Glomerular endothelial cell (primary cell): ENCODE results near the gene PPAN. TPM values are rescaled to one million over a fixed set of nuclear protein-coding genes. Genes with fewer than 3 reads are reported as not detected.

Source experiments
- DNase-seq: peaks from one replicate; pipeline ENCODE4 v3.0.0-alpha.2; 2011; ENCODE audit warnings: low read depth, low spot score; ENCODE audit errors: extremely low read depth
- total RNA-seq: library from RNA; depleted of rRNA; stranded (reverse); fragments of >200 nt; gene quantifications from 2 replicates; pipeline ENCODE4 v1.2.3, GENCODE V29; 2015

PPAN gene
- total RNA-seq, 1 donor from 2014 or later, result 39.6 TPM

- DNase-seq, result no peak
Measured at GRCh38 chr19:10137751-10138682, 31.9 kb downstream of the PPAN start.

- DNase-seq, result no peak
Measured at GRCh38 chr19:10138879-10139795, 33.0 kb downstream of the PPAN start.

GRCh38 chr19:10139952-10140351, 33.8 kb downstream of the PPAN start:
- DNase-seq, result no peak

- DNase-seq, result no peak
Measured at GRCh38 chr19:10141479-10141878, 35.3 kb downstream of the PPAN start.

GRCh38 chr19:10141973-10142372, 35.8 kb downstream of the PPAN start:
- no peak for DNase-seq

- DNase-seq, result no peak
Measured at GRCh38 chr19:10142701-10143375, 36.7 kb downstream of the PPAN start.

GRCh38 chr19:10143681-10144080, 37.5 kb downstream of the PPAN start:
- no peak for DNase-seq

- no peak for DNase-seq
Measured at GRCh38 chr19:10144361-10144760, 38.2 kb downstream of the PPAN start.

- DNase-seq, result no peak
Measured at GRCh38 chr19:10145031-10145430, 38.9 kb downstream of the PPAN start.

GRCh38 chr19:10146142-10146541, 40.0 kb downstream of the PPAN start:
- DNase-seq, result no peak

- DNase-seq, result no peak
Measured at GRCh38 chr19:10149427-10149826, 43.3 kb downstream of the PPAN start.

GRCh38 chr19:10151521-10151920, 45.4 kb downstream of the PPAN start:
- no peak for DNase-seq

GRCh38 chr19:10152100-10152499, 45.9 kb downstream of the PPAN start:
- DNase-seq, result no peak

- no peak for DNase-seq
Measured at GRCh38 chr19:10155839-10156238, 49.7 kb downstream of the PPAN start.

- no peak for DNase-seq
Measured at GRCh38 chr19:10158071-10158470, 51.9 kb downstream of the PPAN start.

- no peak for DNase-seq
Measured at GRCh38 chr19:10158485-10158884, 52.3 kb downstream of the PPAN start.

- no peak for DNase-seq
Measured at GRCh38 chr19:10159610-10160009, 53.4 kb downstream of the PPAN start.
